ENCODE results near the gene PGAP1.

GRCh38 chr2:196798980-196799379 lies 127.5 kb downstream of the PGAP1 start:
- TF ChIP-seq CTCF (IDR thresholded peaks at IDR 0.05) (no peak), POLR2A (IDR thresholded peaks at IDR 0.05) (no peak)

All from uterus (tissue), 2 donors.